HuH-7 (cell line): ENCODE data around the gene CLDN22.

Experiments
- DNase-seq: peaks from one replicate; pipeline ENCODE4 v3.0.0; 2011; ENCODE audit warnings: low spot score

Gene CLDN22

DNA sequence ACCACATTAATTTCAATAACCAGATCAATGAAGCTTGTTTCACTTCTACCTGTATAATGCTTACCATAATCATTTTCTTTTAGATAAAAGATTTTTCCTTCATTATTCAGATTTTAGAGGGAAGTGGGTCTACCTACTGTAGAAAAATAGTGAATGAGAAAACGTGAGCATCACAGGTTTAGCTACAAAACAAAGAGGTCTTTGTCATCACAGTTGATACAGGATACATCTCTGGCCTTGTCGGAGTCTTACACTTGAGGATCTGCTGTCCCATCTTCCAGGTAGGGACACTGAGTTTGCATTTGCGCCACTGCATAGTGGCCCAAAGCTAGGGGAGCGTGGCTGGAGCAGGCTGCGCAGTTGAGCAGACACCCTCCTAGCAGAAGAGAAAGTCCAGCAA is 1.4 kb upstream of the CLDN22 start:
- DNase-seq, result no peak

DNA sequence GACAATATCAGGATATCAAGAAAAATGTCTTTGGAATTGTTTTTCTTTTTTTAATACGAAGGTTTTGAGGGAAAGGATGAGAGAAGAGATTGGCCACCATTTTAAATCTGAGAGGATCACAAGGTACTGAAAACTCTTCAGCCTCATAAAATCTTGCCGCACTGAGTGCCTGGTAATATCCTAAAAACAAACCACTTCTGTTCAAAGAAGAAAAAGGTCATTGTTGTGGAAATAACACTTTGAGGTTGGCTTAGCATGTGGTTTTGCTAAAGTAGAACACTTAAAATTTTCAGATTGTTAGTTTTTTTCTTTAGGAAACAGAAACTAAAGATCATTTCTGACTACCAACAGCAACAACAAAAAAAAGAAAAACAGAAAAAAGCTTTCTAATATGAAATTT is 1.0 kb upstream of the CLDN22 start:
- DNase-seq, result no peak

DNA sequence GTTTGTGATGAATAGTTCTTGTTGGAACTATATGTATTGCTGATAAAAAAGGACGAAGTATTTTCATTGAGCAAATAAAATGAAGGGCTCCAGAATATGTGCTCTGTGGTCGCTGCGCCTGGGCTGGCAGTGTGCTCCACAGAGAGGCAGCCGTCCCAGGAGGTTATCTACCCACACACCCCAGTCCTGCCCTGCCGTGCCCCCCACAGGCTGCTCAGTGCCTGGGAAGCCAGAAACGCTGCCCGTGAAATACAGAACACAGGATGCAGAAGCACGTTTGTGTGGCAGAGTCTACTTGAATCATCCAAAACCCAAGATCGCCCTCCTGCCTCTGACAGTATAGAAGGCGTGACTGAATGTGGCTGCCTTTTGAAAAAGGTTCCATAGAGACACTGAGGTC is 1.4 kb downstream of the CLDN22 start:
- DNase-seq, result no peak

DNA sequence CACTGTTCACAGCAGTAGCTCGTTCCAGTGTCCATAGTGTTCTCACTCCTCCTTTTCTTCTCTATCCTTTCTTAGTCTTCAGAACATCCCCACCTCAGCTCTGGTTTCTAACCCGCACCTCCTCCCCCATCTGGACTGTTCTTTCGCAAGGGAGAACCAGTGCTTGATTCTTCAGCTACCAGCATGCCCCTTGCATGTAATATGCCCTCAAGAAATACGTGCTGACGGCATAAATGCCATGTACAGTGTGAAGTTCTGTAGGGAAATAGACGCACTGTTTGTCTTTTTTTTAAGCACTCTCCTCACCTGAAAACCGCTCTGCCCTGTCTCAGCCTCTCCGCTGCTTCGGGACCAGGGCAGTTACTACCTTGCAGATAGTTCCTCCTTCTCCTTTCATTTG is 5.3 kb downstream of the CLDN22 start:
- DNase-seq, result no peak

DNA sequence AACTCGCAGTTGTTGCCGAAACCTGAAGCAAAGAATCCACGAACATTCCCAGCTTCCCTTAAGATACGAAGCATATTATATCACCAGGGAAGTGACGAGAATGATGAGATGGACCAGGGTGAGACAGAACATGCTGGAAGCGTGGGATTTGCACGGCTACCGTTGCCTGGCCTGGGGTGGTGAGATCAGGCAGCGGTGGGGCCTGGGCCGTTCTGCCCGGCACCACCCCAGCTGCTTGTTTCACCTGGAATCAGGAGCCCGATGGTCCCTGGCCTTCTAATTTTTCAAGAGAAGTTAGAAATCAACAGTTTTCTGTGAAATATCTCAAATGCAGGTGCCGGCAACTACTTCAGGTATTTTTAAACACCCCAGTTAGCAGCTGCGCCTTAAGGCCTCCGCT is 5.7 kb downstream of the CLDN22 start:
- DNase-seq, result no peak

DNA sequence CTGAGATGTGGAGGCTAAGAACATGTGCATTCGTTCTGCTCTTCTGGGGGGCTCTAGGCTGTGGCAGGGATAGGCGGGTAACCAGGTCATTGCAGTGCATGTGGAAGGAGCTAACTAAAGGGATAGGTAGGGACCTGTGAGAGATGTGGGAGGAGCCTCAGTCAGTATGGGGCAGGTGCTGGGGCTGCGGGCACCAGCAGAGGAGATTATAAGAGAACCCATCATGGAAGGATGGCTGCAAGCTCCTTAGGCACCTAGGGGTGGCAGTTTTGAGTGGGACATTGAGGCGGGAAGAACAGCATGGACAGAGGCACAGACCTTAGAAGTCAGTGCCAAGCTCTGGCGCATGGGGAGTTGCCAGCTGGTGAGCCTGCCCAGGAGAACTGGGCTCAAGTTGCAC is 7.2 kb downstream of the CLDN22 start:
- DNase-seq, result no peak

DNA sequence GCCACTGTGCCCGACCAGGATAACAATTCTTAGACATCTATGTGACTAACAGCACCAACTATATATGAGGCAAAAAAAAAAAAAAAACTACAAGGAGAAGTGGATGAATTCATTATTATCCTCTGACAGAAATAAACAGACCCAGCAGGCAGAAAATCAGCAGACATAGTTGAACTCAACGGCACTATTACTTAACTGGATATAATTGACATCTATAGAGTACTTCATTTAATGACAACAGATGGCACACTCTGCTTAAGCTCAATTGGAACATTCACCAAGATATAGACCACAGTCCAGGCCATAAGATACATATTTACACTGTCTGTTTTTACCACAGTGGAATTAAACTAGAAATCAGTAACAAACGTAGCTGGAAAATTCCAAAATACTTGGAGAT is 13.3 kb downstream of the CLDN22 start:
- no peak for DNase-seq

DNA sequence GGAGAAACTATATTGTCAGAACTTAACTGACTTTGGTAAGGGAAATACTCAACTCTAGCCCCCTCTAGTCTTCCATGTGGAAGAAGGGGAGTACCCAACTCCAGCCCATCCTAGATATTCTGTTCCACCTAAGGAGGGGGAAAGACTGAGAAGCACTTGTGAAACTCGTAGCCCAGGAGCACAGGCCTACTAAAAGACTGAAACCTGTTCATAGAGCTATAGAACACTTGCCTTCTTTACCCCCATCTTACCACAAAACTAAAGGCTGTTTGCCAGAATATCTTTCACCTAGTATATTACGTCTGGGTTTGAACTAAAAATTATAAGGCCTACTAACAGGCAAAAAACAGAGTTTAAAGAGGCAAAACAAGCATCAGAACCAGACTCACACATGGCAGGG is 15.5 kb downstream of the CLDN22 start:
- DNase-seq, result no peak

DNA sequence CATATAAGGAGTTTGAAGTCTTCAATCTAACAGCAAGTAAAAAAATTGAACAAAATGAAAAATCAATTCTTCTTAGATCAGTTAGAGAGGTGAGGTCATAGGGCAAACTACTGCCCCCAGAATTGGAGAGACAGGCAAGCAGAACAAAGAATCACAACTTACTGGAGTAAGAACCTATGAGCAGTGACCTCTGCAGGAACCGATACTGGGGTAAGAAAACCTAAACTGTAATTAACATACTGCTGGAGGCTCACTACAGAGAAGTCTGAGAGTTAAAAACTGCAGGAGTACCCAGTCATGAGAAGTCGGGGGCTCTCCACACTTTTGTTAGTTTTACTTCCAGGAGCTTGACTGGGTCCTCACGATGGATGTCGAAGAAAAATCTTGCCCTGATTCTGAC is 16.0 kb downstream of the CLDN22 start:
- DNase-seq, result no peak

DNA sequence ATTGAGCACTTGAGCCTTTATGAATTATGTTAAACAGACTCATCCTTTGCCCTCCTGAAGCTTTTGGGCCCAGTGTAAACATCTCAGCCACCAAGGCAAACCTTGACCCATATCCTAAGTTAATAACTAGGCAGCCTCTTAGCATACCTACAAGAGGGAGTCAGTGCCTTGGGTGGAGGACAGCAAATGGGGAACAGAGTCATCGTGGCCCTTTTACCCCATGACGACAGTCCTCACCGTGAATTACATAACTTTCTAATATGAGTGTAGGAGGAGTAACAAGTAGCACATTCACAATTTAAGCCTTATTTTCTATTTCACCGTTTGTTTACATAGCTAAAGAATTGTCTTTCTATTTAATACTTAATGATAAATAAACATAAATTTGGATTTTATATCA is 16.8 kb downstream of the CLDN22 start:
- no peak for DNase-seq

DNA sequence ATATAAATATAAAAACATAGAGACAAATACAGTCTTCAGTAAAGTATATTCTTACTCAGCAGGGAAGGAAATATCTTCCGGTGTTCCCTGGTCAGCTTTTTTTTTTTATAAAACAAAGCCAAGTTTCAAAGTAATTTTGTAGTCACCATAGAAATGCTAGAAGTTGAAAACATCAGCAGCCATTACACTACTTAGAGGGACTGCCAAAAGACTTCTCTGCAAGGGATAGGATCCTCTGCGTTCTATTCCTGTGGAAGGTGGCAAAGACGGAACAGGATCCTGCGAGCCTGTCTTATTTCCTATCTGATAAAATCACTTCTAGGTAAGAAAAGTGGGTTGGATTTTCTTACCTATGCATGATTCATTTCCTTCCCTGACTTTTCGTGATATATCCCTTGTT is 19.4 kb downstream of the CLDN22 start:
- no peak for DNase-seq

DNA sequence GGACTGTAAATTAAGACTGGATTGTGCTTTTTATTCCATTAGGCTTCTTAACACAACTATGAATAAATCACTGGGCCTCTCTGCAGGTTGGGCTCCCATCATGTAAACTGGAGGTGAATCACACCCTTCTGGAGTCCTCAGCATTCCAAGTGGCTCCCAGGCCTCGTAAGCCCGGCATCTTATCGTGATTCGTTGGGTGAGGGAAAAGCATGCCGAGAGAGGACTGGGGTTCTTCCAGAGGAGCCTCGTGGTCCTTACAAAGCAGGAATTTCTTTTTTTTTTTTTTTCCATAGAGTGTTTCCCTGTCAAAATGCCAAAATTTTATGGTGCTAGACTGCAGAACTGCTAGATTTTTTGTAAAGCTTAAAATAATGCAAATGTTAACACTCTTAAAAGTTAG is 20.0 kb downstream of the CLDN22 start:
- DNase-seq, result no peak

DNA sequence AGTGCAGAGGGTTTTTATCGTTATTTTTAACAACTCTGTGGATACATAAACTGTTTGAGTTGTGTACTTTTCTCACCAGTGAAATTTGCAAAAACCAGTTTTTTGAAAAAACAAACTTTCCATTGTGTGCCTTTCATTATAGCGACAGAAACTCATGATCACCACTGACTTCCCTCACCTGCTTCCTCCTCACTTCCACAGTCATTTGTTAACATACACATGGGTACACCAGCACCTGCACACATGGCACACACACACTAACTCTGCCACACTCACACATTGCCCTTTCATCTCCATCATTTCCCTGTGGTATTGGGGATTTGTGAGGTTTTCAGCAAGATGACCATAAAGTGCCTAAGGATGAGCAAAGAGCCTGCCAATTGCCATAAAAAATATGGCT is 20.6 kb downstream of the CLDN22 start:
- DNase-seq, result no peak

DNA sequence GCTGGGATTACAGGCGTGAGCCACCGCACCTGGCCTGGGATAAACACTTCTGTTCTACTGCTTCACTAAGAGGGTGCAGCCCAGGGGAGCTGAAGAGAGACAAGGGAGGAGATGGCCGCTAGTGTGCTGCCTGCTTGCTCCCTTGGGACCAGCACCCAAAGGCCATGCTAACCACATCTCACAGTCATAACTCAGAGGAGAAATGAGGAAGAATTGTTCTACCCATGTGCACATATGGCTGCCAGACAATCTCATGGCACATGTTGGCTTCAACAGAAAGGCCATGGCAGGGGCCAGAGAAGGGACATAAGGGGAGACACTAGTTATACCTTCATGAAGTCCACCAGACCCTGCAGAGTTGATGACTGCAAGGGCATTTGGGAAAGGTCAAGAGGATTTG is 22.4 kb downstream of the CLDN22 start:
- no peak for DNase-seq

DNA sequence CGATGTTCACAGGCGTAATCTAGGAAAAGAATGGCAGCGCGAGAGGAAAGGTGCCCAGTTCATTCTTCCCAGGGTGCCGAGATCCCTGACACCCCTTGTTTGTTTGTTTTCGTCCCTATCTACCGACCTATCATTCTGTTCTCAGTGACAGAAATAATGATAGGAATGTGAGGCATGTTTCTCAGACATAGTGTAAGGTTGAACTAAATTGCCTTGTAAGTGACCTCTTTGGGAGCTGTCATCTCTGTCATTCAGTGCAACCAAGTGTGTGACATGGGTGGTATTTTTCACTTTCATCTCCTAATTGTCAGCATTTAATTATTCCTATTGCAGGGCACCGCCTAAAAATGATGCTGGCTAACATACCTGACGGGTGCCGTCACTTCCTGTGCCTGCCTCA is 24.4 kb downstream of the CLDN22 start:
- DNase-seq, result no peak

DNA sequence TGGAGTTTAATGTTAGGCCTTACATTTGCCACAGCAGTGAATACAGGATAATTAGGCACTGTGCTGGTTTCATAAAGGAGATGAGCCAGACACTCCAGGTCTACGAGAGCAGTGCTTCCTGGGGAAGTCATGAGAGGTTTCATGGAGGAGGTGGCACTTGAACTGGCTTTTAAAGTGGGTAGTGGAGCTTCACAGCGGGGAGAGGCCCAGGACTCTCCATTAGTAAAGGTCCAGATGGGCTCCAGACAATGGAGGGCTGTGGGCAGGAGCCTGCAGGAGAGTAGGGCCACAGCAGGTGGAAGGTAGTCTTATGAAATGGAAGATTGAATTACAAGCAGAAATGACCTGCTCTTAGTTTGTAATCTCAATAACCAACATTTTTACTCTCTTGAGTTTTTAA is 29.0 kb downstream of the CLDN22 start:
- DNase-seq, result no peak

DNA sequence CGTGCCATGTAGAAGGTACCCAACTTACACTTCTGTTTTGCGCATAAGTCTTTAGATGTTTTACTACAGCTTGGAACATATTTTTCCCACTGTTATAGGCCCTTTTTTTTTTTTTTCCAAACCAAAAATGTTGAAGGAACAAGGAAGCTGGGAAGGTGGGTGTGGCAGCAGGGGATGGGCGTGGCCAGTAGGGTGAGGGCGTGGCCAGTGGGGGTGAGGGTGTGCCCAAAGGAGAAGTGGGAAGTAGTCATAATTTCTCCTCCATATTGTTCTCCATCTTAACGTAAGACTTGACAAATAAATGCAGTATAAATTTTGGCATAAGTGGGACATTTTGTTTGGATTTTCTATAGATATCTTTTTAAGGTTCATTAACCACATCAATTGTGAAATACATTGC is 30.4 kb downstream of the CLDN22 start:
- no peak for DNase-seq

DNA sequence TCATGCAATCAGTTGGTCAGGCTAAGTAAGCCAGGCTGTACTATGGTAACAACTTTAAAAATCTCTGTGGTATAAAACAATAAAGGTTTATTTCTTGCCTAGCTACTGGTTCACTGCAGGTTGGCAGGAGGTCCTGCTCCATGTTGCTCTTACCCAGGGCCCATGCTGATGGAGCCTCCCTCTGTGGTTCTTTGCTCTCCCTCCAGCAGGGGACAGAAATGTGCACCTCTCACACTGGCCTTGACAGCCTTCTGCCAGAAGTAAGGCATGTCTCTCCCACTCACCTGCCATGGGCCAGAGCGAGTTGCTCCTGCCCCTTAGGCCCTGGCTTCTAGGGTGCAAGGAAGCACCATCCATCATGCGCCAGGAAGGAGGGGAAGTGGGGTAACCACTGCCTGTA is 31.1 kb downstream of the CLDN22 start:
- DNase-seq, result no peak

DNA sequence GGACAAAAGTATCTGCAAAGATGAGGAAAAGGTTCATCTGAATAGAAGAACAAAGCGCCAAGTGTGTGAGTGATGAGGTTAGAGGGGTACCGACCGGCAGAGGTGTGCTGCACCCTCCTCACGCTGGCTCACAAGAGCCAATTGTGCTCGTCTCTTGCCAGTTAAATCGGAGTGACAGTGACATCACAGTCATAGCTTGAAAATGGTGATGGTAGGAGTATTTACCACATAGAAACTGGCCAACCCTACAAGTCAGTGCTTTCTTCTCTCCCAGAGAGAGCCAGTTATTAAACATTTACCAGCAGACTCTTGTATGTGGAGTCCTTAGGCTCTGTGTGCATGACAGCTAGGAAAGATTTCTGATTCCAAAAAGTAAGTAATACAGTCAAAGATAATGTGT is 32.4 kb downstream of the CLDN22 start:
- no peak for DNase-seq

DNA sequence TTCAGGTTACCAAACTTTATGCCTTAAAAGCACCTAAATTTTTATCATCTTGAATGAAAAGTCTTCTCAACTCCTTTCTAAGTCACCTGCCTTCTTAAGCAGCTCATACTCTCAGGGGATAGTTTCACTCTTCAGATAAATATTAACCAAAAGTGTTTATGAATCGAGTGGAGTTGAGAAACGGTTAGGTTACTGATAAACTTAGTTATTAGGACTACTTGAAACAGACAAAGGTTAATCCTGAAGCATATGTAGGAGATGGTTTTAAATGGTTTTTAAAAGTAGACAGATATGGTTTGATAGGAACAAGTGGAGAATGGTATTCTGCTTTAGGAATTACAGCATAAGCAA is 32.8 kb downstream of the CLDN22 start:
- no peak for DNase-seq

DNA sequence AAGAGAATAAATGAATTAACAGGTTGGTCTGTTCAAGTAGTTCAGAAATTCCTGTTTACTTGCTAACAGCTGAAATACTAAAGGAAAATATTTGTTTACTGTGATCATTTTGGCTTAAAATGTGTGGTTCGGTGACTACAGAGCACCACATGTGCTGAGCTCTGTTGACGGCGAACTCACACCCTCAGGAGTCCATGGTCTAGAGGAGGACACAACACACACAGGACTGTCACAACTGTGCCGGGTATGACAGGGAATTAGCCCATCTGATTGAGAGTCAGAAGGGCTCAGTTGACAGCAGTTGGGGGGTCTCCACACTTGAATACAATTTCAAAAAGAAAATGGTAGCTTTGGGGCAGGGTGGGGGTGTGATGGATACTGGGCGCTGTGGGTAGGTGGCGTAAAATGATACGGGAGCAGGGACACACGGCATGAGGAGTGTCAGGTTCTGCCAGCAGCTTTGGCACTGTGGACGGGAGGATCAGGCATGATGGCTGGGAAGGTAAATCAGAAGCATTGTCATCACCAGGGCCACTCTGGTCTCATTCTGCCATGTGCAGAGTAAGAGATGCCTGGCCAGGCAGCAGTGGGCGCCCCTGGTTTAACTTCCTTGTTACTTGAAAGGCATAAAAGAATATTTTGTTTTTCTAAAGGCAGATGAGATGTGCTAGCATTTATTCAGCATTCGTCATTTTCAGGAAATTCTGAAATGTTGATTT is 33.3 kb downstream of the CLDN22 start:
- DNase-seq, result no peak

DNA sequence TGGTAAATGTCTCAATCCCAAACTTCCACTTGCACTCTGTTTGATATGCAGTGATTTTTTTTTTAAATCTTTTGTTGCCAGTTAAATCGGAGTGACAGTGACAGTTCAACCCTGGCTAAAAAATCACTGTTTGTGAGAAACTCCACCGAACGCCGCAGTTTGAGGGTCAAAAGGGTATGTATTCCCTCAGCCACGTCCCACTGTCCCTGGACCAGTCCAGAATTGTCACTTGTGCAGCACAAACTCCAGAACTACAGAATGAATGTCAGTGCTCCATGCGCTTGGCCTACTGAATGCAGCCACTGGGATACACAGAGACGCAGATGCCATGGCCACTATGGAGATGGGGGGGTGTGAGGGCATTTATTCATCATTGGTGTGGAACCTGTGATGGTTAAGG is 34.2 kb downstream of the CLDN22 start:
- no peak for DNase-seq

DNA sequence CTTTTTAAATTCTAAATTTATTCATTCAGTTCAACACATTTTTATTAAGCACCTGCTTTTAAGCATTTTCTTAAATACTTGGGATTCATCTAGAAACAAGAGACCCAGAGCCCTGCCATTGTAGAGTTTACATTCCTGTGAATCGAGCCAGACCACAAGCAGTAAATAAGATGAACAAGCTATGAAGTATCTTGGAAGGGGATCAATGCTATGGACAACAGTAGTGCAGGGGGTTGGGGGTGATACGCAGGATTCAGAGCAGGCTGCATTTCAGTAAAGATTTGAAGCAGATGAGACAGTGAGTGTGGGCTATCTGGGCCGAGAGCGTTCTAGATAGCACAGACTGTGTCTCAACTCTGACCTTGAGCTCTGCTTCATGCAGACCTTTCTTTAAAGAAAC is 35.1 kb downstream of the CLDN22 start:
- DNase-seq, result no peak

DNA sequence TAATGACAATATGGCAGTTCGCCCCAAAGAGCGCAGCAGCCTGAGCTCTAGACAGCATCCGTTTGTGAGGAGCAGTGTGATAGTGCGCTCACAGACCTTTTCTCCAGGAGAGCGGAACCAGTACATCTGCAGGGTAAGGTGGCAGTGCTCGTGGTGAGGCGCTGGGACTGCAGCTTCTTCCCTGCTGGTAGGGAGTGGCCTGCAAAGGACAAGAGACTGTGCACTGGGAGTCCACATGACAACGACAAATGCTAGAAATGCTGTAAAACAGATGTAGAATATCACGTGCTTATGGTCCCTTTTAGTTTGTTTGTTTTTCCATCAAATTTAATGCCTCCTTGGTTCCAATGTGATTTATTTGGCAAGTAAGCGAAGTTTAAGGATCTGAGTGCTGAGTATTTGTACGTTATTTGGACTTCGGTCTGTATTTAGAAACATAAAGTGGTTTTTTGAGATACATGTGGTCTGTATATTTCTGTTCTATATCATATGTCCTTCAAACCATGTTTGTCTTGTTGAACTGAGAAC is 35.8 kb downstream of the CLDN22 start:
- no peak for DNase-seq

DNA sequence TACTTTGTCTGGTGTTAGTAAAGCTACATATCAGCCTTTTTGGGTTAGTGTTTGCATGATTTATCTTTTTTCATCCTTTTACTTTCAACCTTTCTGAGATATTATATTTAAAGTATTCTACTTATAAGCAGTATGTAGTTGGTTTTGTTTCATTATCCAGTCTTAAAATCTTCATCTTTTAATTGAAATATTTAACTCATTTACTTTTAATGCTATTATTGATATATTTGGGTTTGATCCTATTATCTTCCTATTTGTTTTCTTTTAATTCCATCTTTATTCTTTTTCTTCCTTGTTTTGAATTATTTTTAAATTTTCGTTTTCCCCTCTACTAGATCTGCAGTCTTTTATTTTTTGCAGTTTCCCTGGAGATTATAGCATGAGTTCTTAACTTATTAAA is 44.0 kb downstream of the CLDN22 start:
- no peak for DNase-seq
